Heart left ventricle (tissue), 16 donors: Measurements from ENCODE around the gene CCBE1. TPM values are rescaled to one million over a fixed set of nuclear protein-coding genes. Genes with fewer than 3 reads are reported as not detected.

Source experiments
- ATAC-seq, 4 donors: fragments of 200-7000 bp; cut with Tn5 transposase; one replicate each; pipeline ENCODE4 v1.9.1; 2020 to 2022; ENCODE audit warnings: moderate library complexity in 4 of 4, mild to moderate bottlenecking in 3 of 4, moderate number of reproducible peaks in 1 of 4
- DNase-seq, 5 donors: peaks; one replicate each; pipeline ENCODE4 v3.0.0-alpha.2; 2020
- H3K27ac ChIP-seq, 12 donors: fragments of 200-600 bp; sonication (generic) in 4 of 12; one replicate each; pipeline versions ENCODE4 v1.5.0 to v1.8.0; 2016 to 2022; ENCODE audit warnings: mild to moderate bottlenecking in 2 of 12
- H3K27me3 ChIP-seq, 9 donors: fragments of 200-600 bp; sonication (generic) in 2 of 9; one replicate each; pipeline versions ENCODE4 v1.5.1 to v1.8.0; 2016 to 2022; ENCODE audit warnings: mild to moderate bottlenecking in 3 of 9
- H3K36me3 ChIP-seq, 9 donors: fragments of 200-600 bp; sonication (generic) in 2 of 9; one replicate each; pipeline versions ENCODE4 v1.5.0 to v1.8.0; 2018 to 2022; ENCODE audit warnings: mild to moderate bottlenecking in 2 of 9
- H3K4me1 ChIP-seq, 12 donors: fragments of 200-600 bp; sonication (generic) in 4 of 12; one replicate each; pipeline versions ENCODE4 v1.5.0 to v1.8.0; 2016 to 2022; ENCODE audit warnings: mild to moderate bottlenecking in 3 of 12
- H3K4me3 ChIP-seq, 12 donors: fragments of 200-600 bp; sonication (generic) in 4 of 12; one replicate each; pipeline versions ENCODE4 v1.5.0 to v1.8.0; 2017 to 2022; ENCODE audit warnings: mild to moderate bottlenecking in 9 of 12, moderate library complexity in 4 of 12
- H3K9me3 ChIP-seq, 12 donors: fragments of 200-600 bp; sonication (generic) in 4 of 12; one replicate each; pipeline versions ENCODE4 v1.5.0 to v1.8.0; 2016 to 2022; ENCODE audit warnings: mild to moderate bottlenecking in 1 of 12
- POLR2A ChIP-seq, 2 donors: fragments of 450-650 bp; IDR thresholded peaks; one replicate each; pipeline ENCODE4 v1.6.1; 2017; ENCODE audit warnings: antibody characterized with exemption in 2 of 2, mild to moderate bottlenecking in 2 of 2, moderate library complexity in 2 of 2
- WGBS, 4 donors: extraction: QIAGEN DNeasy Blood & Tissue Kit in 2 of 4; methylation state at CpG; one replicate each; pipeline versions ENCODE4 v1.1.5 to v1.1.7; 2013 to 2018; 5-methylcytosine and 5-hydroxymethylcytosine counted together
- intact Hi-C, 10 donors: fragments of 100-400 bp; cut with DNase I; formaldehyde crosslinking; loops; one replicate each; pipeline versions ENCODE4 v1.11.1 to v1.14.2; 2022
- polyA plus RNA-seq, 2 donors: library from polyadenylated mRNA; stranded (reverse); fragments of 200-250 nt; gene quantifications; one replicate each; pipeline ENCODE4 v1.2.3, GENCODE V29; 2013
- total RNA-seq, 9 donors: library from RNA; depleted of rRNA in 2 of 9; stranded (reverse); fragments of >200 nt in 2 of 9; fragmentation: NEBNext Ultra II Directional in 3 of 9; extraction: Animal tissue kit (Norgen Biotek cat#: 25700) in 3 of 9; gene quantifications; one replicate each; pipeline versions ENCODE4 v1.1.0 to v1.2.4, GENCODE V29; 2016 to 2023
- TF ChIP-seq, protein P1 (sequence below), 12 donors: fragments of 200-600 bp; sonication (generic) in 4 of 12; IDR thresholded peaks; one replicate each; pipeline versions ENCODE4 v1.5.0 to v1.8.0; 2018 to 2022; ENCODE audit warnings: antibody characterized with exemption in 12 of 12, mild to moderate bottlenecking in 5 of 12
- donor health status: ischemic (EF 13 %, LVEDD 7.1; RV severe dilation, severe dysfunction).
- donor health status: healthy with polysubstance abuse.
- donor health status: DM: no; HTN: yes; CAD: no.
- donor health status: DM: no; HTN: no; CAD: no.
- donor health status: ischemic (EF 25% LVEDD 6.9; RV normal size, moderate dysfunction).
- donor health status: ischemic (EF 25% LVEDD 5.7; RV mildly dilated, moderate dysfunction).
- donor health status: healthy.
- donor health status: DM: yes; HTN: yes; CAD: no.
- donor health status: ischemic (EF 35%, LVEDD 5.7; RV mildly dilated, moderate dysfunction).
- donor health status: nonischemic (EF 11% LVEDD 7.7; RV severe dilation, severe dysfunction).
- donor health status: DM: yes; HTN: yes; CAD: no.
- donor health status: PGD.
- donor health status: ischemic (EF 29% LVEDD 5.4; RV normal size, mild dysfunction).
- donor health status: nonischemic (EF 23%, LVEDD 6.1; RV moderate dilation, normal function).

CCBE1 gene
- total and polyA plus RNA-seq, 11 donors = 0.15 to 6.3 (median 0.74) TPM

DNA sequence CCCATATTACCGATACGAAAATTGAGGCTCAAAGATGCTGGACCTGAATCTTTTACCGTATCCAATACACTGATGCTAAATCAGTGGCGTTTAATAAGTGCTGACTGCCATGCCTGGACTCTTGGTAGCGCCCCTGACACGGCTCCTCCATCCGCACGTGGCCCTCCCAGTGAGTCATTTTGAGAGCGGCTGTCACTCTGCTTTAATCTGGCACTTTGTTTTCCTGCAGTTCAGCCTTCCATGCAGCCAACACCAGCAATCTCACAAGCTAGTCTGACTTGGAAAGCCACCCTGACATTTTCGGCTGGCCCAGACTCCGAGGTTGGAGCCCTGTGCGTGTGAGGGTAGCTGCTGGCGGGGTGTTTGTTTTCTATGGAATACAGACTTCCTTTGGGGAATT, 183.0 kb downstream of the CCBE1 start:
- ATAC-seq (peak; percentile 74 to 88 (median 84)), DNase-seq (peak; percentile 69 to 88 (median 75))
- no peak overlapping the region for H3K4me3 ChIP-seq
- TF ChIP-seq POLR2A (IDR thresholded peaks at IDR 0.05) = no peak
- TF ChIP-seq, protein P1, sequence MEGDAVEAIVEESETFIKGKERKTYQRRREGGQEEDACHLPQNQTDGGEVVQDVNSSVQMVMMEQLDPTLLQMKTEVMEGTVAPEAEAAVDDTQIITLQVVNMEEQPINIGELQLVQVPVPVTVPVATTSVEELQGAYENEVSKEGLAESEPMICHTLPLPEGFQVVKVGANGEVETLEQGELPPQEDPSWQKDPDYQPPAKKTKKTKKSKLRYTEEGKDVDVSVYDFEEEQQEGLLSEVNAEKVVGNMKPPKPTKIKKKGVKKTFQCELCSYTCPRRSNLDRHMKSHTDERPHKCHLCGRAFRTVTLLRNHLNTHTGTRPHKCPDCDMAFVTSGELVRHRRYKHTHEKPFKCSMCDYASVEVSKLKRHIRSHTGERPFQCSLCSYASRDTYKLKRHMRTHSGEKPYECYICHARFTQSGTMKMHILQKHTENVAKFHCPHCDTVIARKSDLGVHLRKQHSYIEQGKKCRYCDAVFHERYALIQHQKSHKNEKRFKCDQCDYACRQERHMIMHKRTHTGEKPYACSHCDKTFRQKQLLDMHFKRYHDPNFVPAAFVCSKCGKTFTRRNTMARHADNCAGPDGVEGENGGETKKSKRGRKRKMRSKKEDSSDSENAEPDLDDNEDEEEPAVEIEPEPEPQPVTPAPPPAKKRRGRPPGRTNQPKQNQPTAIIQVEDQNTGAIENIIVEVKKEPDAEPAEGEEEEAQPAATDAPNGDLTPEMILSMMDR (IDR thresholded peaks at IDR 0.05) = no peak
- intact Hi-C loops = loop anchor here in 5 of 10 donors (1.0 to 5.0 kb wide), 3 partner anchors 42 to 44 kb away; no protein-coding TSS in a partner anchor
- no peaks in the 10 kb centered on the region for H3K27me3 ChIP-seq
- H3K4me1 ChIP-seq = peaks cover 0 to 49% (median 20%) of the 10 kb centered on the region in 12 donors
- WGBS, 4 donors = 13 to 19% (median 15%) methylated on average over 13 of the region's 13 CpGs
- H3K27ac ChIP-seq = peak overlapping the region; percentile 33 to 89 (median 68)
- H3K36me3 ChIP-seq = no peaks in the 10 kb centered on the region
- no peaks in the 10 kb centered on the region for H3K9me3 ChIP-seq

DNA sequence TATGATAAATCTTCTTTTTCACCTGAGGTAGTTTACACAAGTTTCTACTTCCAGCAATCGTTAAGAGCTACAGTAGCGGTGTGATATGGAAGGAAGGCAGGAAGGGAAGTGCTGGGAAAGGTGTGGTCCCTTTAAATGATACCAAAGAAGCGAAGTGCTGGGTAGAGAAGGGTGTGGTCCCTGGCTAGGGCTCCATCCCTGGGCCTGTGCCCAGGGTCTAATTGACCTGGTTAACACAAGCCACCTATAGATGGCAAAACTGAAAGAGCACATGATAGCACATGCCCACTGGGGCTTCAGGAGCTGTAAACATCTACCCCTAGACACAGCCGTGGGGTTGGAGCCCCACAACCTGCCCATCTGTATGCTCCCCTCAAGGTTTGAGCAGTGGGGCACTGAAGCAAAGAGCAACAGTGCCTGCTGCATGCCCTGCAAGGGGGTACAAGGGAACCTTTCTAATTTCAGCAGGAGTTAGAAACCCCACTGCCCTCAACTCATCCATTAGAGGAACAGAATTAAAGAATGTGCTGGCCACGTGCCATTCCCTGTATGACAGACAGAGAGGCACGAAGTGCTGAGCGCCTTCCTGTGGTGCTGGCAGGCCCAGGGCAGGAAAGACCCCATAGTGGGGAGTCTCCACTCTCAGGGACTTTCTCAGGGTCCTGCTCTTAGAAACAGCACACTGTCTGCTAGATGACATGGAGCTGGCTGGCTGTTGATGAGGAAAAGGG, 185.0 kb downstream of the CCBE1 start:
- intact Hi-C loops = loop anchor here in 1 of 10 donors (5.0 kb wide), 1 partner anchor 40 kb away; no protein-coding TSS in a partner anchor
- Histone ChIP-seq H3K36me3 (no peaks in the 10 kb centered on the region), H3K9me3 (no peaks in the 10 kb centered on the region), H3K27ac (peak overlapping the region in 1 of 12 donors; percentile 67), H3K4me1 (peaks cover 0 to 49% (median 19%) of the 10 kb centered on the region in 12 donors), H3K4me3 (no peak overlapping the region), H3K27me3 (no peaks in the 10 kb centered on the region)
- no peak for TF ChIP-seq POLR2A (IDR thresholded peaks at IDR 0.05)
- TF ChIP-seq, protein P1 (IDR thresholded peaks at IDR 0.05) = no peak
- DNase-seq (no peak), ATAC-seq (no peak)
- 56 to 70% (median 65%) methylated on average over 7 of the region's 7 CpGs for WGBS, 4 donors

DNA sequence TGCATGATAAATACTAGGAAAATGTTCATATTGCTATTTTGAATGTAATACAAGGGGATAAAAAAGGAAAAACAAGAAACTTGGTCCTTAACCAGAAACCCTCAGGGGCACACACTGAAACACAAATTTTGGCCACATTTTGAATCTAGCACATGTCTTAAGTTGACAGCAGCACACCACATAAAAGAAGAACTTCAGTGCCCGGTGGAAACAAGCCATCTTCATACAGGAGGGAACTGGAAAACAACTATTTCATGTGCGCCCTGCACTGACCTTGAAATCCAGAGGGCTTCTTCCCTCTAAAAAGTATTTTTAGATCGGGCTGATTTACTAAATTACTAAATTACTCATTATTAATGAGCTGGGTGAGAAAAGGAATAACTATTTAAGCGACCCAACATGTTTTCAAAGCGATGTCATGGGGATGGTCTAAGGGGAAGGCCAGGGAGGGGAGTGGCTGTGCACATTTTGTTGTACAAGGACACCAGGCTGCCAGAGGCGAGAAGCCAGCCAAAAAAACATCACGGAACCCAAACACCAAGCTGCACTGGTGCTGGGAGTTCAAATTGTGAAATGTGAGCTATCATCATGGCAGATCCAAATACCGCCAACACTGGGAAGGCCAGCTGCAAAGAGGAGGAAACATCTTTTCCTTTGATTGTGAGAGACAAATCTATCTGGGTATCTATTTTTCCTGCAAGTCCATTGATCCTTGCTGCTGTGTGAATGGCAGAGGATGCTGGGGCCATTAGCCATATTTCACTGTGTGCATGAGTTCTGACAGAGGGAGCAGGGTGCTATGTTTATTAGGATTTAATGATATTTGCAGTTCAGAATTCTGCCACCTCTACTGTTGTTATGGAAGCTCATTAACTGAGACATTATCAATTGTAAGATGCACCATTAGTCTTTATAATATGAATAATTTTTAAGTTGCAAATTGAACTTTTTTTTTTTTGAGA, 187.5 kb downstream of the CCBE1 start:
- no peak for ATAC-seq
- no peak overlapping the region for H3K27ac ChIP-seq
- DNase-seq = peak in 1 of 5 donors; percentile 39

More for the DNA sequence above, 187.5 kb downstream of the CCBE1 start:
- no peaks in the 10 kb centered on the region for H3K27me3 ChIP-seq
- no peaks in the 10 kb centered on the region for H3K9me3 ChIP-seq
- H3K36me3 ChIP-seq = no peaks in the 10 kb centered on the region
- intact Hi-C loops = loop anchor here in 1 of 10 donors (5.0 kb wide), 1 partner anchor 37 kb away; no protein-coding TSS in a partner anchor
- H3K4me3 ChIP-seq = no peak overlapping the region
- TF ChIP-seq POLR2A (IDR thresholded peaks at IDR 0.05) = no peak
- TF ChIP-seq, protein P1 (IDR thresholded peaks at IDR 0.05) = no peak
- H3K4me1 ChIP-seq = peaks cover 0 to 28% (median 4%) of the 10 kb centered on the region in 12 donors
- 63 to 73% (median 70%) methylated on average over 8 of the region's 8 CpGs for WGBS, 4 donors
